ENCODE measurements around the gene CSNK2A3.

- TF ChIP-seq CTCF (conservative IDR thresholded peaks at IDR 0.05; ENCODE audit: low read depth, low read length) (no peak), EZH2 (IDR thresholded peaks at IDR 0.05; ENCODE audit: low read length, unreplicated experiment) (no peak)
These were observed 48.5 kb downstream of the CSNK2A3 start for GRCh38 chr11:11304550-11304949.
